ENCODE data around the gene BOC.
"Not testable (repeated sequence)": the region's sequence is repeated elsewhere in the genome, so short reads cannot be mapped to it uniquely, and the experiment has no call there.

Gene BOC

GRCh38 chr3:113211330-113212149 is at the start of gene BOC:
TSS of gene BOC (plus strand) at chr3:113211557. CDS start at chr3:113249803, 38,246 bp downstream.
- no peak for DNase-seq

- DNase-seq = no peak
These were observed 49.7 kb upstream of the BOC start for GRCh38 chr3:113161661-113162060.

- no peak for DNase-seq
These were observed 48.2 kb upstream of the BOC start for GRCh38 chr3:113163152-113163551.

GRCh38 chr3:113165841-113166240 is 45.5 kb upstream of the BOC start:
- no peak for DNase-seq

GRCh38 chr3:113166357-113166718 is 45.0 kb upstream of the BOC start:
- no peak for DNase-seq

GRCh38 chr3:113166719-113167492 is 44.5 kb upstream of the BOC start:
- peak; percentile 62 for DNase-seq

- DNase-seq = peak; percentile 93
These were observed 43.2 kb upstream of the BOC start for GRCh38 chr3:113167825-113168801.

GRCh38 chr3:113169891-113170452 is 41.4 kb upstream of the BOC start:
- no peak for DNase-seq

GRCh38 chr3:113170771-113171170 is 40.6 kb upstream of the BOC start:
- no peak for DNase-seq

- not testable (repeated sequence) for DNase-seq
These were observed 39.6 kb upstream of the BOC start for GRCh38 chr3:113171675-113172300.

GRCh38 chr3:113173102-113173501 is 38.3 kb upstream of the BOC start:
- no peak for DNase-seq

- no peak for DNase-seq
These were observed 37.1 kb upstream of the BOC start for GRCh38 chr3:113174304-113174703.

GRCh38 chr3:113174801-113175485 is 36.4 kb upstream of the BOC start:
- no peak for DNase-seq

- DNase-seq = no peak
These were observed 33.8 kb upstream of the BOC start for GRCh38 chr3:113177526-113177925.

GRCh38 chr3:113179235-113179824 is 32.0 kb upstream of the BOC start:
- no peak for DNase-seq

- no peak for DNase-seq
These were observed 27.4 kb upstream of the BOC start for GRCh38 chr3:113183748-113184661.

- no peak for DNase-seq
These were observed 26.0 kb upstream of the BOC start for GRCh38 chr3:113185194-113185835.

- no peak for DNase-seq
These were observed 24.8 kb upstream of the BOC start for GRCh38 chr3:113186566-113186965.

GRCh38 chr3:113193288-113193687 is 18.1 kb upstream of the BOC start:
- DNase-seq = no peak
